IPS-NIHi7 (cell line): ENCODE data around the gene RPS6KB2.
"Not testable (repeated sequence)": the region's sequence is repeated elsewhere in the genome, so short reads cannot be mapped to it uniquely, and the experiment has no call there.

Source experiments
- DNase-seq: peaks from one replicate; pipeline ENCODE4 v3.0.0; 2012; ENCODE audit warnings: mixed read lengths; ENCODE audit errors: extremely low spot score

Gene RPS6KB2

DNA sequence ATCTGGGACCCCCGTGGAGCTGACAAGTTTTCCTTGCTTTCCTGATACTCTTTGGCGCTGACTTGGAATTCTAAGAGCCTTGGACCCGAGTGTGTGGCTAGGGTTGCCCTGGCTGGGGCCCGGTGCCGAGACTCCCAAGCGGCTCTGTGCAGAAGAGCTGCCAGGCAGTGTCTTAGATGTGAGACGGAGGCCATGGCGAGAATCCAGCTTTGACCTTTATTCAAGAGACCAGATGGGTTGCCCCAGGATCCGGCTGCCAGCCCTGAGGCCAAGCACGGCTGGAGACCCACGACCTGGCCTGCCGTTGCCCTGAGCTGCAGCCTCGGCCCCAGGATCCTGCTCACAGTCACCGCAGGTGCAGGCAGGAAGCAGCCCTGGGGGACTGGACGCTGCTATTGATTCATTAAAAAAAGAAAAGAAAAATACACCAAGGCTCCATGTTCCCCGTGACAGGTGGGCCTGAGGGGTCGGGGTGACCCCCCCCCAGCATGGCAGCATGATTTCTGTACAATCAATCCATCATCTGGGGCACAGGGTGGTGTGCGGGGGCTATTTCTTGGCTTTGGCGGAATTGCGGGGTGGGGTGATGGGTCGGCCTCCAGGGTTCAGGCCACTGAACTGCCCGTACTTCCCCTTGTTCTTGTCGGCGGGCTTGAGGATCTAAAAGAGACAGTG is 30.2 kb upstream of the RPS6KB2 start:
- DNase-seq, result no peak

DNA sequence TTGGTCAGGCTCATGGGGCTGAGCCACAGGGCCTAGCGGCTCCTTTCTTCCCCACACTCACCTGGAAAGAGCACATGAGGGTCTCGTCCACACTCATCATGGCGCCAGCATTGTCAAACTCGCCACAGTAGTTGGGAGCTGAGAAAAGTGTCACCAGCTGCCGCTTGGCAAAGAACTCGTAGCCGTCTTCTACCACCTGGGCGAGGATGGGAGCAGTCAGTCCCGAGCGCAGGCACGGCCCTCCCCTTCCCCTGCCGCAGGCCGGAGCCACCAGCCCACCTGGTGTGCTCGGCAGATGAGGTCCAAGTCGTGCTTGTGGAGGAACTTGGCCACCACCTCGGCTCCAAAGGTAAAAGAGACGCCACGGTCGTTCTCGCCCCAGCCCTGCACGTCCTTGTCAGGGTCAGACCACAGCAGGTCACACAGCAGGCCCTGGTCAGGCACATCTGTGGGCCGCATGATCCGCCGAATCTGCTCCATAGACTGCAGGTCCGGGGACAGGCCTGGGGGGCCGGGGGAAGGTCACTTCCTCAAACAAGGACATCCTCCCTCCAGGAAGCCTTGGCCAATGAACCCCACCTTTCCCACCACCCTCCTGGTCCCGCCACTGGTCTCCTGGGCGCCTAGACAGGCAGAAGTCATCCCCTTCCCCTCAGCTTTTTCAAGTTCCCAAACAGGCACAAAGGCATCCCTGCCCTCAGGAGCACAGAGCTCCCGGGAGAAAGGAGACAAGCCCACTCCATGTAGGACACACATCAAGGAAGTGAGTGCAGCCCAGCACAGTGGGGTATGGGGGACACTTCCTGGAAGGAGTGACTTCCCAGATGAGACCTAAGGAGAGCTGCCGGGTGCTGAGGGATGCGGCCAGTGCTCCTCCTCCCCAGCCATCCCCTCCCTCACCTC is 29.4 kb upstream of the RPS6KB2 start:
- no peak for DNase-seq

GRCh38 chr11:67400251-67400941 is 27.9 kb upstream of the RPS6KB2 start:
- no peak for DNase-seq

- no peak for DNase-seq
Measured at GRCh38 chr11:67400942-67401494, 27.3 kb upstream of the RPS6KB2 start.

DNA sequence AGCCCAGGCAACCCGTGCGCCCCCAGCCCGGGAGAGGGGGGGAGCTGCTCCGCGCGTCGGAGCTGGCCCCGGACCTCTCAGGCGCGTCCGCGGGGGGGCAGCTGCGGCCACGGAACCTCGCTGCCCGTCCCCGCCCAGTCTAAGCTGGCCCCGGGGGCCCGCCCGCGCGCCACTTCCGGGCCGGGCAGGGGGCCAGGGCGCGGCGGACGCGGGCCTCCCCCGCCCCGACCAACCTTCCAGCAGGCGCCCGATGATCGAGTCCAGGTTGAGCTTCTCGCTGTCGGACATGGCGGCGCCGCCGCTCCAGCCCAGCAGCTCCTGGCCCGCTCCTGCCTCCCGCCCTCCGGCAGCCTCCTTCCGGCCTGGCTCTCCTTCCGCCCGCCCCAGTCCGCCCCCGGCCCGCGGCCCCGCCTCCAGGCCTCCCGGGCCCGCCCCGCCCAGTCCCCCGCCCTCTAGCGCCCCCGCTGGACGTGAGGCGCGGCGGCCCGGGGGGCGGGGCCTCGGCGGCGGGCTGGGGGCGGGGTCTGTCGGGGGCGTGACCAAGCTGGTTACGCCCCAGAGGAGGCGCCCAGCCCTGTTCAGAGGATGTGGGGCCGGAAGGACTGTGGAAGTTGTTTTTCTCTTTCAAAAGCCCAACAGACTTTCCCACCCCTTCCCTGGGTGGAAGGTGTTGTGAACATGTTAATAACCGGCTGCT is 26.7 kb upstream of the RPS6KB2 start, which contains the start of gene PPP1CA:
Gene PPP1CA (minus strand): TSS at position 364 of the 697 bp plus-strand sequence. CDS start 76 bp downstream, at position 288.
- peak; percentile 98 for DNase-seq

DNA sequence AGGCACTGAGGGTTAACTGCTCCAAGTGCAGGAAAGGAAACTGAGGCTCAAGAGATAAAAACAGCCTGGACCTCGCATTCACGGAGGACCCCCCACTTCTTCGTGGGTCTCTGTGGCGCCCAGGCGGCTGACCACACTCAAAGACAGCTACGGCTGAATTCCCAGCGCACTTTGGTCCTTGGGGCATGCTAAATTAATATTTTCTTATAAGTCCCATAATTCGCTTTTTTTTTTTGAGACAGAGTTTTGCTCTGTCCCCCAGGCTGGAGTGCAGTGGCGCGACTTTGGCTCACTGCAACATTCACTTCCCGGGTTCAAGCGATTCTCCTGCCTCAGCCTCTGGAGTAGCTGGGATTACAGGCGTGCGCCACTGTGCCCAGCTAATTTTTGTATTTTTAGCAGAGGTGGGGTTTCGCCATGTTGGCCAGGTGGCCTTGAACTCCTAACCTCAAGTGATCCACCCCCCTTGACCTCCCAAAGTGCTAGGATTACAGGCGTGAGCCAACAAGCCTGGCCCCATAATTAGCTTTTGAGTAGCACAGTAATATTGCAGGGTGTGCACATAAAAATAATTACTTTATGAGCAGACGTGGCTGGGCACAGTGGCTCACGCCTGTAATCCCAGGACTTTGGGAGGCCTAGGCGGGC is 26.0 kb upstream of the RPS6KB2 start:
- not testable (repeated sequence) for DNase-seq

GRCh38 chr11:67403085-67403484 is 25.2 kb upstream of the RPS6KB2 start:
- DNase-seq, result not testable (repeated sequence)

DNA sequence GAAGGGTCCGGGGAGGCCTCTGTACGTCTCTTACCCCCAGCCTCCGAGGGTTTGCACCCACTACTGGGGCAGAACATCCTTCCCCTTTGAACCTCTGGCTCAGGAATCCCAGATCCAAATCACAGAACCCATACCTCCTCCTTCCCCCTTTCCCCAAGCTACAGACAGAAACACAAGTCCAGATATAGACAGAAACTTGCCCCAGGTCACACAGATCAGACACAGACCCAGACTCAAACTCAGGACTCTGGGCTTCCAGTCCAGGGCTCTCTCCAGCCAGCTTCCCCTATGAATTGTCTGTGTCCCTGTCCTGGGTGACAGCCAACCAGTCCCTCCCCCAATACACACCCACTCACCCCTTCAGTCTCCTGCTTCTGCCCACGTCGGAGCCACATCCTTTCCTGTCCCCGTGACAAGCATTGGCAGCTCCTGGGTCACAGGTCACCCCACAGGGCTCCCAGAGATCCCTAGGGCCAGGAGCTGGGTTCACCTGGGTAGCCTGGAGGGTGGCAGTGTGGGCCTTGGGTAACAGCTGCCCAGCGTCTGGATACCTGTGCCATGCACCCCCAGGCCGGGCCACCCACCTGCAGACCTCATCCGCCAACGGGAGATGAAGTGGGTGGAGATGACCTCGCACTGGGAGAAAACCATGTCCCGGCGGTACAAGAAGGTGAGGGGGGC is 23.6 kb upstream of the RPS6KB2 start:
- no peak for DNase-seq

DNA sequence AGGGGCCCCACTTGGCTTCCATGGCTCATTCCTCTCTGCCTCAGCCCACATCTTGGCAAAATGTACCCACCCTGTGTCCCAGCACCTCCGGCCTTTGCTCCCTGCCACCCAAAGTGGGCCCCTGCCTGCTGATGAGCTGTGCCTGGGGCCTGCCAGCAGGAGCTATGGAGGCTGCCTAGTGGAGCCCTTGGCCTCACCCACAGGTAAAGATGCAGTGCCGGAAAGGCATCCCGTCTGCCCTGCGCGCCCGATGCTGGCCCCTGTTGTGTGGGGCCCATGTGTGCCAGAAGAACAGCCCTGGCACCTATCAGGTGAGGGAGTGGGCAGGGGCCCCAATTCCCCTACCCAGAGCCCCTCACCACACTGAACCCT is 23.1 kb upstream of the RPS6KB2 start:
- DNase-seq, result no peak

DNA sequence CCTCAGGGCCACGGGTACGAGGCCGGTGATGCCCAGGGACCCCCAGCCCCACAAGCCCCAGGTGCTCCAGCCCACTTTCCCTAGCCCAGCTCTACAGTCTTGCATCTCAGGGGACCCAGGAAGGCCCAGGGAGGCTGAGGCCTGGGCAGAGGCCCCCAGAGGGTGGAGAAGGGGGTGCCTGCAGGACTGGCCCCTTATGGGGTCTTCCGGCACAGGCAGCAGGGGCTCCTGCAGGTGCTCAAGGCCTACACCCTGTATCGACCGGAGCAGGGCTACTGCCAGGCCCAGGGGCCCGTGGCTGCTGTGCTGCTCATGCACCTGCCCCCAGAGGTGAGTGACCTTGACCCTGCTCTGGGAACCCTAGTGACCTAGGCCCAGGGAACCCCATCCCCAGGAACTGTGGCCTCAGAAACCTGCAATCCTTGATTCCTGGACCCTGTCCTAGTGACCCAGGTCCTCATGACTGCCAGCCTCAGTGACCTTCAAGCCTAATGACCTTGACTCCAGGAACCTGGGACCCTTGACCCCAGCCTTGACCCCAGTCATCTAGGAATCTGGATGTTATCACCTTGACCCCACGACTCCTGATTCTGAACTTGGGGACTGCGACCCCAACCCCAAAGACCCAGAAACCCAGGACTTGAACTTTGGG is 22.5 kb upstream of the RPS6KB2 start:
- DNase-seq, result no peak

- no peak for DNase-seq
Measured at GRCh38 chr11:67406420-67406968, 21.8 kb upstream of the RPS6KB2 start.

GRCh38 chr11:67406969-67407687 is 21.2 kb upstream of the RPS6KB2 start:
- DNase-seq, result no peak

- no peak for DNase-seq
Measured at GRCh38 chr11:67407688-67408163, 20.6 kb upstream of the RPS6KB2 start.

DNA sequence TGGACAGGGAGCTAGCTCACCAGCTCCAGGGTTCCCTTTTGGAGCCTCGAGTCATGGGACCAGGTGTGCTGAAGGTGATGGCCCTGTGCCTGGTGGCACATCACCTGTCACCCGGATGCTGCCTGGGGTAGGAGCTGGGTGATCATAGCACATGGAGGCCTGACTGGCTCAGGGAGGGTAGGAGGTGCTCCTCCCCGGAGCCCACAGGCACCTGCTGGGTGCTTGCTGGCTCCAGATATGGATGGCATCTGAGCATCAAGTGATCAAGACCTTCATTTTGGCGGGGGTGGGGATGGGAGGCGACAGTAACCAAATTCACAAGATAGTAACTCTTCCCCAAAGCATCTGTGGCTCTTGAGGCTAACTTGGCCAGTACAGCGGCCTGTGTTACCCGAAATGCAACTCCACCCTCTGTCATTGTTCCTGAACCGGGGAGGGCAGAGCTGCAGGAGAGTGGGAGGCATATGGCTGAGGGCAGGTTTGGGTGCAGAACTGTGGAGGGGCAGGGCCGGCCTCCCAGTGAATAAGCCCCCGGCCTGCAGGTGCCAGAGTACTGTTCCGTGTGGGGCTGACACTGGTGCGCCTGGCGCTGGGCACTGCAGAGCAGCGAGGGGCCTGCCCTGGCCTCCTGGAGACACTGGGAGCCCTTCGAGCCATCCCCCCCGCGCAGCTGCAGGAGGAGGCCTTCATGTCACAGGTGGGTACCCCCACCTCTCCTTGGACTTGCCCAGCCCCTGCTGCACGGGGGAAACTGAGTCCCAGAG is 19.7 kb upstream of the RPS6KB2 start:
- no peak for DNase-seq

GRCh38 chr11:67409261-67409666 is 19.0 kb upstream of the RPS6KB2 start:
- no peak for DNase-seq

DNA sequence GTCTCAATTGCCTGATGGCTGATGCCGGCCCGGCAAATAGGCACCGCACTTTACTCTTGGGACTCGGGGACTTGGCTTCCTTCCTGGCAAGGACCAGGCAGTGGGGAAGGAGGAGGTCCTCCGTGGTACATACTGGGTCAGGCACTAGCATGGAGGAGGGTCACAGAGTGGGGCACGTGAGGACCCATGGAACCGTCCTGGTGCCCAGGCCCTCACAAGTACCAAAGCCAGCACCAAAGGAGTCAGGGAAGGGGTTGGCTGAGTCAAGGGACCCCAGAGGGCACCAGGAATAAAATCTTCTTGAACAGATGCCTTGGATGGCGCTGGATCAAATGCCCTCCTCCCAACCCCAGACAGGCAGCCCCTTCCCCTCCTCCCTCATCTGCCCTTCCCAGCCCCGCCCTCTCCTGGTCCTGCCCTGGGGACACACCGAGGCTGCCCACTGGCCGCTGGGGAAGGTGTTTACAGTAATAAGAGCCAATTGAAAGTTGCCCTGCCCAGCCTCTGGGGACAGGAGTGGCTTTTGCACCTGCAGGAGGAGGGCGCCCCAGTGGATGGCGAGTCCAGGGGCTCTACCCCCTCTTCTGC is 18.4 kb upstream of the RPS6KB2 start:
- DNase-seq, result peak; percentile 84

DNA sequence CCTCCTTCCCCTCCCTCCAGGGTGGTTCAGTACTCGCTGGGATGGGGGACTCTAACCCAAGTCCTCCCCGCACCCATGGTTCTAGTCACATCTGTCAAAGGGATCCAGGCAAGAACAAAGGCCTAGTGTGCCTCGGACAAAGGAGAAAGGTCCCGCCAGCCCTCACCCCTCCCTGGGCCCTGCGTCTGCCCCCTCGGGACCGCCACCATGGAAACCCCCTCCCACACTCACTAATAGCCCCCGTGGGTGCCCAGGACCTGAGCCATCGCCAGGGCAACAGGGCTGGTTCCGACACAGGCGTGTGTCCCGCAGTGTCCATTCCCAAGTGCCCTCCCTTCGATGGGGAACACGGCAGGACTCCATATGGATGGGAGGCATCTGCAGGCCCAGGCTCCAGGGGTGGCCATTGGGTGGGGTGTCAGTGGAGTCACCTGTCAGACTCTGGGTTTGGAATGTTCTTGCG is 17.9 kb upstream of the RPS6KB2 start:
- no peak for DNase-seq
